HepG2 (cell line): ENCODE measurements around the gene NME2. TPM values are rescaled to one million over a fixed set of nuclear protein-coding genes. Genes with fewer than 3 reads are reported as not detected.

Source experiments
- ATRX ChIP-seq: sonication (generic); formaldehyde crosslinking; IDR thresholded peaks from 2 replicates; pipeline ENCODE4 v1.4.0; 2020; ENCODE audit warnings: missing genetic modification reagents, borderline replicate concordance
- ERF ChIP-seq: IDR thresholded peaks from 2 replicates; pipeline ENCODE4 v1.6.1; 2018; ENCODE audit warnings: missing biosample characterization, missing genetic modification reagents
- NR2F6 ChIP-seq, 2 experiments: IDR thresholded peaks; 2 replicates each; pipeline ENCODE4 v1.6.1; 2016; ENCODE audit warnings: antibody characterized with exemption in 1 of 2, mild to moderate bottlenecking in 1 of 2
- ZNF264 ChIP-seq: sonication (generic); formaldehyde crosslinking; IDR thresholded peaks from 2 replicates; pipeline ENCODE4 v1.4.0; 2020; ENCODE audit warnings: missing genetic modification reagents
- ZNF878 ChIP-seq: sonication (generic); formaldehyde crosslinking; IDR thresholded peaks from 2 replicates; pipeline ENCODE4 v1.8.1; 2023; ENCODE audit warnings: mild to moderate bottlenecking, missing genetic modification reagents, moderate library complexity
- polyA plus RNA-seq, 8 experiments: library from polyadenylated mRNA; depleted of rRNA in 3 of 8; stranded (reverse) in 7 of 8; unstranded in 1 of 8; fragments of >200 nt; fragmentation: Illumina TruSeq in 4 of 8; extraction: Trizol in 4 of 8; gene quantifications; 2 replicates each; pipeline versions ENCODE4 v1.2.1 to v1.2.3, GENCODE V29; 2011 to 2016; ENCODE audit warnings: low read depth in 4 of 8, missing spikeins in 1 of 8, mixed read lengths in 1 of 8; ENCODE audit not compliant: insufficient read depth in 1 of 8
- total RNA-seq, 5 experiments: library from RNA; depleted of rRNA; stranded (reverse); fragments of >200 nt; fragmentation: Illumina TruSeq; extraction: Trizol; gene quantifications; 2 replicates each; pipeline ENCODE4 v1.2.3, GENCODE V29; 2016; ENCODE audit warnings: low read depth in 1 of 5
- TF ChIP-seq, protein P1 (sequence below): sonication (generic); formaldehyde crosslinking; conservative IDR thresholded peaks from 2 replicates; pipeline ENCODE4 v1.8.0; 2022; ENCODE audit warnings: missing genetic modification reagents
- TF ChIP-seq, protein P2 (sequence below): sonication (generic); formaldehyde crosslinking; IDR thresholded peaks from 2 replicates; pipeline ENCODE4 v1.4.0; 2020; ENCODE audit warnings: missing genetic modification reagents, borderline replicate concordance
- TF ChIP-seq, protein P3 (sequence below): sonication (generic); formaldehyde crosslinking; IDR thresholded peaks from 2 replicates; pipeline ENCODE4 v1.8.0; 2022; ENCODE audit warnings: low read depth, missing genetic modification reagents
- TF ChIP-seq, protein P4 (sequence below): sonication (generic); formaldehyde crosslinking; IDR thresholded peaks from 2 replicates; pipeline ENCODE4 v1.4.0; 2020; ENCODE audit warnings: missing genetic modification reagents
- TF ChIP-seq, protein P5 (sequence below): sonication (generic); formaldehyde crosslinking; IDR thresholded peaks from 2 replicates; pipeline ENCODE4 v1.4.0; 2020; ENCODE audit warnings: mild to moderate bottlenecking, missing genetic modification reagents

NME2 gene
- total and polyA plus RNA-seq, 2 of the 13 experiments (the other 11 are each of a cell fraction or from before 2014, with no cell fraction given): 790 to 1,213 TPM

DNA sequence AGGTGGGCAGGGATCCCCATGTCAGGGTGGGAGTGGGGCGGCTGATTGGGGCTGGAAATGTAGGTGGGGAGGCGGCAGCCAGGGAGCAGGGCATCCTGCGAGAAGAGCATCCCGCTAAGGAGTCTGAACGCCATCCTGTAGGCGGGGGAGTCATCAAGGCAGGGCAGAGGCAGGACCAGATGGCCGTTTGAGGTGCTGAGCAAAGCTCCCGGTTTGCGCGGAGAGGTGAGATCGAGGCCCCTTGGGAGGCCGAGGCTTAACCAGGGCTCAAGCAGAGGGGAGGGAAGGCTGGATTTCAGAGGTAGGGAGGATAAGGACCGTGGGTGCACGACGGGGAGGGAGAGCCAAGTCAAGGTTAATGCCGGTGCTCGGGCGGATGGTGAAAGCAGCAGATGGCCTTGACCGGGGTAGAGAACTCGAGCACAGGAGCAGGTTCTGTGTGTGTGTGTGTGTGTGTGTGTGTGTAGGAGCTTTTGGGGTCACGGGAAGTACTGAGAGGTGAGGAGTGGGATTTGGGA, 472 bp upstream of the NME2 start (continued):
- TF ChIP-seq ZNF264 (CRISPR knock-in tag): no peak
- TF ChIP-seq ERF (CRISPR knock-in tag): no peak
- TF ChIP-seq ZNF878 (CRISPR knock-in tag): no peak
- TF ChIP-seq, protein P1, sequence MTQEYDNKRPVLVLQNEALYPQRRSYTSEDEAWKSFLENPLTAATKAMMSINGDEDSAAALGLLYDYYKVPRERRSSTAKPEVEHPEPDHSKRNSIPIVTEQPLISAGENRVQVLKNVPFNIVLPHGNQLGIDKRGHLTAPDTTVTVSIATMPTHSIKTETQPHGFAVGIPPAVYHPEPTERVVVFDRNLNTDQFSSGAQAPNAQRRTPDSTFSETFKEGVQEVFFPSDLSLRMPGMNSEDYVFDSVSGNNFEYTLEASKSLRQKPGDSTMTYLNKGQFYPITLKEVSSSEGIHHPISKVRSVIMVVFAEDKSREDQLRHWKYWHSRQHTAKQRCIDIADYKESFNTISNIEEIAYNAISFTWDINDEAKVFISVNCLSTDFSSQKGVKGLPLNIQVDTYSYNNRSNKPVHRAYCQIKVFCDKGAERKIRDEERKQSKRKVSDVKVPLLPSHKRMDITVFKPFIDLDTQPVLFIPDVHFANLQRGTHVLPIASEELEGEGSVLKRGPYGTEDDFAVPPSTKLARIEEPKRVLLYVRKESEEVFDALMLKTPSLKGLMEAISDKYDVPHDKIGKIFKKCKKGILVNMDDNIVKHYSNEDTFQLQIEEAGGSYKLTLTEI (CRISPR knock-in tag): no peak
- TF ChIP-seq, protein P2, sequence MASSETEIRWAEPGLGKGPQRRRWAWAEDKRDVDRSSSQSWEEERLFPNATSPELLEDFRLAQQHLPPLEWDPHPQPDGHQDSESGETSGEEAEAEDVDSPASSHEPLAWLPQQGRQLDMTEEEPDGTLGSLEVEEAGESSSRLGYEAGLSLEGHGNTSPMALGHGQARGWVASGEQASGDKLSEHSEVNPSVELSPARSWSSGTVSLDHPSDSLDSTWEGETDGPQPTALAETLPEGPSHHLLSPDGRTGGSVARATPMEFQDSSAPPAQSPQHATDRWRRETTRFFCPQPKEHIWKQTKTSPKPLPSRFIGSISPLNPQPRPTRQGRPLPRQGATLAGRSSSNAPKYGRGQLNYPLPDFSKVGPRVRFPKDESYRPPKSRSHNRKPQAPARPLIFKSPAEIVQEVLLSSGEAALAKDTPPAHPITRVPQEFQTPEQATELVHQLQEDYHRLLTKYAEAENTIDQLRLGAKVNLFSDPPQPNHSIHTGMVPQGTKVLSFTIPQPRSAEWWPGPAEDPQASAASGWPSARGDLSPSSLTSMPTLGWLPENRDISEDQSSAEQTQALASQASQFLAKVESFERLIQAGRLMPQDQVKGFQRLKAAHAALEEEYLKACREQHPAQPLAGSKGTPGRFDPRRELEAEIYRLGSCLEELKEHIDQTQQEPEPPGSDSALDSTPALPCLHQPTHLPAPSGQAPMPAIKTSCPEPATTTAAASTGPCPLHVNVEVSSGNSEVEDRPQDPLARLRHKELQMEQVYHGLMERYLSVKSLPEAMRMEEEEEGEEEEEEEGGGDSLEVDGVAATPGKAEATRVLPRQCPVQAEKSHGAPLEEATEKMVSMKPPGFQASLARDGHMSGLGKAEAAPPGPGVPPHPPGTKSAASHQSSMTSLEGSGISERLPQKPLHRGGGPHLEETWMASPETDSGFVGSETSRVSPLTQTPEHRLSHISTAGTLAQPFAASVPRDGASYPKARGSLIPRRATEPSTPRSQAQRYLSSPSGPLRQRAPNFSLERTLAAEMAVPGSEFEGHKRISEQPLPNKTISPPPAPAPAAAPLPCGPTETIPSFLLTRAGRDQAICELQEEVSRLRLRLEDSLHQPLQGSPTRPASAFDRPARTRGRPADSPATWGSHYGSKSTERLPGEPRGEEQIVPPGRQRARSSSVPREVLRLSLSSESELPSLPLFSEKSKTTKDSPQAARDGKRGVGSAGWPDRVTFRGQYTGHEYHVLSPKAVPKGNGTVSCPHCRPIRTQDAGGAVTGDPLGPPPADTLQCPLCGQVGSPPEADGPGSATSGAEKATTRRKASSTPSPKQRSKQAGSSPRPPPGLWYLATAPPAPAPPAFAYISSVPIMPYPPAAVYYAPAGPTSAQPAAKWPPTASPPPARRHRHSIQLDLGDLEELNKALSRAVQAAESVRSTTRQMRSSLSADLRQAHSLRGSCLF (CRISPR knock-in tag): no peak
- peak; percentile 11; the same call in 1 of the 2 replicates for TF ChIP-seq NR2F6 (IDR thresholded peaks at IDR 0.05)
- TF ChIP-seq NR2F6 (CRISPR knock-in tag; IDR thresholded peaks at IDR 0.05): no peak; the same call in 1 of the 2 replicates
- TF ChIP-seq, protein P3, sequence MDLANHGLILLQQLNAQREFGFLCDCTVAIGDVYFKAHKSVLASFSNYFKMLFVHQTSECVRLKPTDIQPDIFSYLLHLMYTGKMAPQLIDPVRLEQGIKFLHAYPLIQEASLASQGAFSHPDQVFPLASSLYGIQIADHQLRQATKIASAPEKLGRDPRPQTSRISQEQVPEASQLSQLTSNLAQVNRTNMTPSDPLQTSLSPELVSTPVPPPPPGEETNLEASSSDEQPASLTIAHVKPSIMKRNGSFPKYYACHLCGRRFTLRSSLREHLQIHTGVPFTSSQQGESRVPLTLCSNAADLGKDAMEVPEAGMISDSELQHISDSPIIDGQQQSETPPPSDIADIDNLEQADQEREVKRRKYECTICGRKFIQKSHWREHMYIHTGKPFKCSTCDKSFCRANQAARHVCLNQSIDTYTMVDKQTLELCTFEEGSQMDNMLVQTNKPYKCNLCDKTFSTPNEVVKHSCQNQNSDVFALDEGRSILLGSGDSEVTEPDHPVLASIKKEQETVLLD (CRISPR knock-in tag): no peak
- TF ChIP-seq, protein P4, sequence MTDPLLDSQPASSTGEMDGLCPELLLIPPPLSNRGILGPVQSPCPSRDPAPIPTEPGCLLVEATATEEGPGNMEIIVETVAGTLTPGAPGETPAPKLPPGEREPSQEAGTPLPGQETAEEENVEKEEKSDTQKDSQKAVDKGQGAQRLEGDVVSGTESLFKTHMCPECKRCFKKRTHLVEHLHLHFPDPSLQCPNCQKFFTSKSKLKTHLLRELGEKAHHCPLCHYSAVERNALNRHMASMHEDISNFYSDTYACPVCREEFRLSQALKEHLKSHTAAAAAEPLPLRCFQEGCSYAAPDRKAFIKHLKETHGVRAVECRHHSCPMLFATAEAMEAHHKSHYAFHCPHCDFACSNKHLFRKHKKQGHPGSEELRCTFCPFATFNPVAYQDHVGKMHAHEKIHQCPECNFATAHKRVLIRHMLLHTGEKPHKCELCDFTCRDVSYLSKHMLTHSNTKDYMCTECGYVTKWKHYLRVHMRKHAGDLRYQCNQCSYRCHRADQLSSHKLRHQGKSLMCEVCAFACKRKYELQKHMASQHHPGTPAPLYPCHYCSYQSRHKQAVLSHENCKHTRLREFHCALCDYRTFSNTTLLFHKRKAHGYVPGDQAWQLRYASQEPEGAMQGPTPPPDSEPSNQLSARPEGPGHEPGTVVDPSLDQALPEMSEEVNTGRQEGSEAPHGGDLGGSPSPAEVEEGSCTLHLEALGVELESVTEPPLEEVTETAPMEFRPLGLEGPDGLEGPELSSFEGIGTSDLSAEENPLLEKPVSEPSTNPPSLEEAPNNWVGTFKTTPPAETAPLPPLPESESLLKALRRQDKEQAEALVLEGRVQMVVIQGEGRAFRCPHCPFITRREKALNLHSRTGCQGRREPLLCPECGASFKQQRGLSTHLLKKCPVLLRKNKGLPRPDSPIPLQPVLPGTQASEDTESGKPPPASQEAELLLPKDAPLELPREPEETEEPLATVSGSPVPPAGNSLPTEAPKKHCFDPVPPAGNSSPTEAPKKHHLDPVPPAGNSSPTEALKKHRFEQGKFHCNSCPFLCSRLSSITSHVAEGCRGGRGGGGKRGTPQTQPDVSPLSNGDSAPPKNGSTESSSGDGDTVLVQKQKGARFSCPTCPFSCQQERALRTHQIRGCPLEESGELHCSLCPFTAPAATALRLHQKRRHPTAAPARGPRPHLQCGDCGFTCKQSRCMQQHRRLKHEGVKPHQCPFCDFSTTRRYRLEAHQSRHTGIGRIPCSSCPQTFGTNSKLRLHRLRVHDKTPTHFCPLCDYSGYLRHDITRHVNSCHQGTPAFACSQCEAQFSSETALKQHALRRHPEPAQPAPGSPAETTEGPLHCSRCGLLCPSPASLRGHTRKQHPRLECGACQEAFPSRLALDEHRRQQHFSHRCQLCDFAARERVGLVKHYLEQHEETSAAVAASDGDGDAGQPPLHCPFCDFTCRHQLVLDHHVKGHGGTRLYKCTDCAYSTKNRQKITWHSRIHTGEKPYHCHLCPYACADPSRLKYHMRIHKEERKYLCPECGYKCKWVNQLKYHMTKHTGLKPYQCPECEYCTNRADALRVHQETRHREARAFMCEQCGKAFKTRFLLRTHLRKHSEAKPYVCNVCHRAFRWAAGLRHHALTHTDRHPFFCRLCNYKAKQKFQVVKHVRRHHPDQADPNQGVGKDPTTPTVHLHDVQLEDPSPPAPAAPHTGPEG: 0 out of 2 replicates have a peak, but pooled peaks have one; percentile 4
- TF ChIP-seq, protein P5, sequence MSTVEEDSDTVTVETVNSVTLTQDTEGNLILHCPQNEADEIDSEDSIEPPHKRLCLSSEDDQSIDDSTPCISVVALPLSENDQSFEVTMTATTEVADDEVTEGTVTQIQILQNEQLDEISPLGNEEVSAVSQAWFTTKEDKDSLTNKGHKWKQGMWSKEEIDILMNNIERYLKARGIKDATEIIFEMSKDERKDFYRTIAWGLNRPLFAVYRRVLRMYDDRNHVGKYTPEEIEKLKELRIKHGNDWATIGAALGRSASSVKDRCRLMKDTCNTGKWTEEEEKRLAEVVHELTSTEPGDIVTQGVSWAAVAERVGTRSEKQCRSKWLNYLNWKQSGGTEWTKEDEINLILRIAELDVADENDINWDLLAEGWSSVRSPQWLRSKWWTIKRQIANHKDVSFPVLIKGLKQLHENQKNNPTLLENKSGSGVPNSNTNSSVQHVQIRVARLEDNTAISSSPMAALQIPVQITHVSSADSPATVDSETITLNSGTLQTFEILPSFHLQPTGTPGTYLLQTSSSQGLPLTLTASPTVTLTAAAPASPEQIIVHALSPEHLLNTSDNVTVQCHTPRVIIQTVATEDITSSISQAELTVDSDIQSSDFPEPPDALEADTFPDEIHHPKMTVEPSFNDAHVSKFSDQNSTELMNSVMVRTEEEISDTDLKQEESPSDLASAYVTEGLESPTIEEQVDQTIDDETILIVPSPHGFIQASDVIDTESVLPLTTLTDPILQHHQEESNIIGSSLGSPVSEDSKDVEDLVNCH (CRISPR knock-in tag): no peak
- TF ChIP-seq ATRX (CRISPR knock-in tag): no peak
